ENCODE measurements around the gene DTYMK. TPM values are rescaled to one million over a fixed set of nuclear protein-coding genes. Genes with fewer than 3 reads are reported as not detected.

DTYMK gene
- total and polyA plus RNA-seq, 2 of the 4 experiments (the other 2 are of a cell fraction) = 31.7 to 50.1 TPM

- no CpG with 5 or more reads among the region's 6 CpGs for WGBS, 2 experiments (ENCODE audit: extremely low coverage in 2 of 2, insufficient read length in 1 of 2)
- in situ Hi-C loops (cut with MboI; ENCODE audit: low sequenced_read_pairs) (no loop called here), intact Hi-C loops (cut with micrococcal nuclease) (loop anchor here (10.0 kb wide), 1 partner anchor 168 kb away; no protein-coding TSS in a partner anchor), dilution Hi-C loops (cut with HindIII; ENCODE audit: low sequenced_read_pairs, unreplicated experiment) (no loop called here)
- peaks cover 7% of the 10 kb centered on the region; the same call in 1 of the 2 replicates for H3K9me1 ChIP-seq (ENCODE audit: insufficient read depth, low read length)
- peaks cover 12 to 25% of the 10 kb centered on the region in 2 experiments; a peak in 3 of 4 replicates for H3K79me1 ChIP-seq (ENCODE audit: low read depth in 1 of 2, low read length in 2 of 2)
- H3K27ac ChIP-seq (ENCODE audit: insufficient read depth, low read length) = no peak overlapping the region
- TF ChIP-seq BHLHE40 (IDR thresholded peaks at IDR 0.05; ENCODE audit: low read depth, low read length) (no peak), CHD1 (IDR thresholded peaks at IDR 0.05; ENCODE audit: low read depth, low read length) (no peak), POLR2A (IDR thresholded peaks at IDR 0.05; ENCODE audit: low read depth, low read length) (no peak), ELK1 (IDR thresholded peaks at IDR 0.05; ENCODE audit: borderline replicate concordance, low read depth, low read length) (no peak), RAD21 (IDR thresholded peaks at IDR 0.05; ENCODE audit: low read length) (no peak), MXI1 (IDR thresholded peaks at IDR 0.05; ENCODE audit: borderline replicate concordance, low read depth, low read length) (no peak), RFX5 (IDR thresholded peaks at IDR 0.05; ENCODE audit: low read depth, low read length) (no peak), CTCF (conservative IDR thresholded peaks at IDR 0.05; ENCODE audit: low read depth, low read length) (no peak), USF2 (IDR thresholded peaks at IDR 0.05; ENCODE audit: low read depth, low read length) (no peak), MAZ (IDR thresholded peaks at IDR 0.05; ENCODE audit: borderline replicate concordance, low read depth, low read length) (no peak), MAFK (IDR thresholded peaks at IDR 0.05; ENCODE audit: low read depth, low read length) (no peak), CEBPB (IDR thresholded peaks at IDR 0.05; ENCODE audit: low read depth, low read length) (no peak), SMC3 (IDR thresholded peaks at IDR 0.05; ENCODE audit: low read depth, low read length) (no peak)
- no peak overlapping the region for H3K4me3 ChIP-seq (ENCODE audit: insufficient read depth, low read depth, low read length)
- ChIA-PET CTCF (interaction anchor here (0.6 kb wide), 1 partner anchor 296 kb away, joined by 12 read pairs; no protein-coding TSS in a partner anchor), POLR2A (ENCODE audit: unreplicated experiment) (no interaction called here)
- H2BK5ac ChIP-seq (ENCODE audit: low read depth, low read length, poor library complexity, severe bottlenecking) = no peak overlapping the region
- DNase-seq = no peak
- H3K4me1 ChIP-seq (ENCODE audit: control insufficient read depth, insufficient read depth, low read length) = peaks cover 4% of the 10 kb centered on the region; the same call in 1 of the 2 replicates
- no peak overlapping the region for H2BK15ac ChIP-seq (ENCODE audit: low read depth, low read length)
- H2BK120ac ChIP-seq (ENCODE audit: low read depth, low read length) = no peak overlapping the region
- H4K91ac ChIP-seq (ENCODE audit: insufficient read depth, low read depth, low read length) = no peak overlapping the region
- no TSS peak for BruUV-seq (replicated peaks)
- no peak overlapping the region for H2BK20ac ChIP-seq (ENCODE audit: low read depth, low read length)
- no peak overlapping the region for H3K4me2 ChIP-seq (ENCODE audit: low read depth, low read length)
- peaks cover 47% of the 10 kb centered on the region for H3K36me3 ChIP-seq (ENCODE audit: control insufficient read depth, insufficient read depth, low read length)
- no peak overlapping the region for H3K23ac ChIP-seq (ENCODE audit: low read depth, low read length)
- no peak overlapping the region for H2AK5ac ChIP-seq (ENCODE audit: low read depth, low read length)
- no peak overlapping the region for H3K9ac ChIP-seq (ENCODE audit: low read depth, low read length)
- H2AK9ac ChIP-seq (replicated peaks; ENCODE audit: low read depth, low read length, poor library complexity) = no peak overlapping the region
- no peak overlapping the region for H3K4ac ChIP-seq (ENCODE audit: low read depth, low read length)
- no peak overlapping the region for H3K18ac ChIP-seq (ENCODE audit: low read depth, low read length)
- no peak overlapping the region for H3K14ac ChIP-seq (replicated peaks; ENCODE audit: low read depth, low read length)
- no peak for ATAC-seq (ENCODE audit: low read depth)
- H3K56ac ChIP-seq (ENCODE audit: extremely low read depth, insufficient read depth, low read length) = no peak overlapping the region
- peaks cover 4% of the 10 kb centered on the region; the same call in 1 of the 2 replicates for H3K9me3 ChIP-seq (ENCODE audit: control insufficient read depth, insufficient read depth, low read length)
- no peak overlapping the region for H4K5ac ChIP-seq (ENCODE audit: low read depth, low read length)
- H4K20me1 ChIP-seq (ENCODE audit: insufficient read depth, low read length) = peaks cover 16% of the 10 kb centered on the region
- no peak overlapping the region for H4K8ac ChIP-seq (ENCODE audit: low read depth in 2 of 2, low read length in 2 of 2)
- H3K27me3 ChIP-seq (ENCODE audit: control insufficient read depth, insufficient read depth, low read length) = no peaks in the 10 kb centered on the region
- H2AFZ ChIP-seq (replicated peaks; ENCODE audit: low read length, poor library complexity) = no peak overlapping the region
These were observed 19.9 kb upstream of the DTYMK start for GRCh38 chr2:241706537-241706936.
